Measurements from ENCODE around the gene MARK3. TPM values are rescaled to one million over a fixed set of nuclear protein-coding genes. Genes with fewer than 3 reads are reported as not detected.
A peak's percentile ranks its signal among the peaks of the same experiment; 100 is the strongest.

The MARK3 gene
- total RNA-seq, 1 experiment from 2014 or later: 81.9 TPM

GRCh38 chr14:103404032-103404918 lies 19.1 kb downstream of the MARK3 start:
- Histone ChIP-seq H4K91ac (ENCODE audit: insufficient read length, low read depth, low read length) (no peak overlapping the region), H3K27ac (ENCODE audit: insufficient read length, low read depth, low read length) (no peak overlapping the region), H4K5ac (ENCODE audit: insufficient read length, low read depth, low read length) (no peak overlapping the region), H4K20me1 (ENCODE audit: control insufficient read depth, insufficient read depth, insufficient read length) (no peaks in the 10 kb centered on the region), H3K4ac (ENCODE audit: low read depth, low read length) (no peak overlapping the region), H3K9ac (ENCODE audit: extremely low read depth, insufficient read length, low read length) (no peak overlapping the region), H3K79me1 (ENCODE audit: insufficient read depth, low read depth, low read length, poor library complexity, severe bottlenecking) (no peaks in the 10 kb centered on the region), H2AFZ (ENCODE audit: low read length) (no peak overlapping the region), H3T11ph (ENCODE audit: low read length) (no peak overlapping the region), H2BK120ac (ENCODE audit: low read depth, low read length, poor library complexity, severe bottlenecking) (no peak overlapping the region), H3K9me3 (ENCODE audit: control insufficient read depth, low read depth, low read length) (no peaks in the 10 kb centered on the region), H2BK20ac (ENCODE audit: low read depth, low read length, poor library complexity, severe bottlenecking) (no peak overlapping the region), H4K8ac (replicated peaks; ENCODE audit: insufficient read length, low read depth, low read length) (no peak overlapping the region), H2BK12ac (ENCODE audit: insufficient read length, low read depth, low read length) (no peak overlapping the region), H3K23me2 (ENCODE audit: insufficient read length, low read depth, low read length, poor library complexity, severe bottlenecking) (no peaks in the 10 kb centered on the region), H3K14ac (ENCODE audit: insufficient read depth, low read length) (no peak overlapping the region), H3K56ac (ENCODE audit: insufficient read length, low read depth, low read length) (no peak overlapping the region), H3K4me1 (ENCODE audit: insufficient read depth, low read length) (peaks cover 4% of the 10 kb centered on the region; the same call in 1 of the 2 replicates), H3K4me2 (ENCODE audit: insufficient read depth, insufficient read length, low read length) (no peak overlapping the region), H3K23ac (ENCODE audit: insufficient read length, low read depth, low read length) (no peak overlapping the region), H3K79me2 (ENCODE audit: insufficient read depth, low read length) (peaks cover 32% of the 10 kb centered on the region; the same call in 1 of the 2 replicates), H3K18ac (ENCODE audit: insufficient read length, low read depth, low read length) (no peak overlapping the region), H2AK5ac (ENCODE audit: insufficient read length, low read length) (no peak overlapping the region), H2BK15ac (ENCODE audit: low read depth, low read length) (no peak overlapping the region), H2BK5ac (ENCODE audit: insufficient read length, low read length) (no peak overlapping the region), H3K27me3 (ENCODE audit: insufficient read depth, low read length) (no peaks in the 10 kb centered on the region; the same call in 1 of the 2 replicates)
- peak overlapping the region in 1 of 3 experiments; percentile 68; a peak in 2 of 7 replicates for H3K27ac Mint-ChIP-seq
- WGBS (ENCODE audit: extremely low coverage, insufficient read length, low lambda C conversion rate): 100% methylated on average over 2 of the region's 9 CpGs
- no peak for DNase-seq
- no peak for TF ChIP-seq CTCF (conservative IDR thresholded peaks at IDR 0.05)
- peaks cover 39 to 41% of the 10 kb centered on the region in 2 experiments for H3K4me1 Mint-ChIP-seq
- H3K9me3 Mint-ChIP-seq: no peaks in the 10 kb centered on the region
- H3K27me3 Mint-ChIP-seq (ENCODE audit: low read depth): no peaks in the 10 kb centered on the region
- H3K36me3 Mint-ChIP-seq (ENCODE audit: insufficient read depth in 1 of 3, low read depth in 3 of 3): peaks cover 7 to 25% (median 22%) of the 10 kb centered on the region in 3 experiments; a peak in 6 of 7 replicates
- H3K4me3 Mint-ChIP-seq: no peak overlapping the region

Data from H9 (cell line).